KMS-11 (cell line): ENCODE measurements around the gene PDE6B.

Experiments
- H2AFZ ChIP-seq: fragments of 200-600 bp; sonication (generic); 2 replicates; pipeline ENCODE4 v1.6.1; 2016; ENCODE audit warnings: antibody characterized with exemption, mixed run types, low read depth
- H3K27ac ChIP-seq: fragments of 200-600 bp; sonication (generic); 2 replicates; pipeline ENCODE4 v1.6.1; 2016; ENCODE audit warnings: mild to moderate bottlenecking, mixed run types
- H3K27me3 ChIP-seq: fragments of 200-600 bp; sonication (generic); 2 replicates; pipeline ENCODE4 v1.6.1; 2017; ENCODE audit warnings: mild to moderate bottlenecking, low read depth, mixed run types, moderate library complexity; ENCODE audit not compliant: insufficient read depth
- H3K36me3 ChIP-seq: fragments of 200-600 bp; sonication (generic); 2 replicates; pipeline ENCODE4 v1.6.1; 2017; ENCODE audit warnings: mild to moderate bottlenecking, mixed run types; ENCODE audit not compliant: insufficient read depth
- H3K4me1 ChIP-seq: fragments of 200-600 bp; sonication (generic); 2 replicates; pipeline ENCODE4 v1.6.1; 2016; ENCODE audit warnings: mild to moderate bottlenecking, low read depth, mixed run types; ENCODE audit not compliant: poor library complexity, severe bottlenecking
- H3K4me2 ChIP-seq: fragments of 200-600 bp; sonication (generic); 2 replicates; pipeline ENCODE4 v1.7.0; 2016; ENCODE audit warnings: mild to moderate bottlenecking, mixed run types
- H3K4me3 ChIP-seq: fragments of 200-600 bp; sonication (generic); IDR thresholded peaks from 2 replicates; pipeline ENCODE4 v1.6.1; 2017; ENCODE audit warnings: low read depth, low read length, mixed read lengths; ENCODE audit not compliant: insufficient read depth
- H3K79me2 ChIP-seq: fragments of 200-600 bp; sonication (generic); 2 replicates; pipeline ENCODE4 v1.6.1; 2016; ENCODE audit warnings: low read depth, mixed run types; ENCODE audit not compliant: insufficient read depth
- H3K9ac ChIP-seq: fragments of 200-600 bp; sonication (generic); 2 replicates; pipeline ENCODE4 v1.6.1; 2016; ENCODE audit warnings: mild to moderate bottlenecking, mixed run types
- H4K20me1 ChIP-seq: fragments of 200-600 bp; sonication (generic); 2 replicates; pipeline ENCODE4 v1.6.1; 2016; ENCODE audit warnings: mild to moderate bottlenecking, mixed run types; ENCODE audit not compliant: insufficient read depth
- CTCF ChIP-seq: fragments of 200-600 bp; sonication (generic); conservative IDR thresholded peaks from 2 replicates; pipeline ENCODE4 v1.6.1; 2017; ENCODE audit warnings: low read depth, mild to moderate bottlenecking, antibody characterized with exemption, low read length, moderate library complexity, mixed read lengths

The PDE6B gene

GRCh38 chr4:612052-612748 lies 13.2 kb upstream of the PDE6B start:
- Histone ChIP-seq H3K79me2 (no peaks in the 10 kb centered on the region), H2AFZ (no peak overlapping the region), H3K27me3 (peaks cover 4% of the 10 kb centered on the region; the same call in 1 of the 2 replicates), H3K4me3 (no peak overlapping the region), H3K27ac (no peak overlapping the region), H3K4me1 (no peaks in the 10 kb centered on the region), H3K4me2 (no peak overlapping the region), H4K20me1 (no peaks in the 10 kb centered on the region), H3K36me3 (no peaks in the 10 kb centered on the region), H3K9ac (no peak overlapping the region)
- TF ChIP-seq CTCF = no peak

GRCh38 chr4:612749-613125 lies 12.6 kb upstream of the PDE6B start:
- Histone ChIP-seq H3K4me3 (no peak overlapping the region), H3K4me2 (no peak overlapping the region), H3K4me1 (no peaks in the 10 kb centered on the region), H3K9ac (no peak overlapping the region), H2AFZ (no peak overlapping the region), H4K20me1 (no peaks in the 10 kb centered on the region), H3K27me3 (peaks cover 4% of the 10 kb centered on the region; the same call in 1 of the 2 replicates), H3K27ac (no peak overlapping the region), H3K79me2 (no peaks in the 10 kb centered on the region), H3K36me3 (no peaks in the 10 kb centered on the region)
- no peak for TF ChIP-seq CTCF

- Histone ChIP-seq H3K27ac (no peak overlapping the region), H3K4me3 (no peak overlapping the region), H3K4me2 (no peak overlapping the region), H4K20me1 (no peaks in the 10 kb centered on the region), H3K36me3 (no peaks in the 10 kb centered on the region), H3K79me2 (no peaks in the 10 kb centered on the region), H2AFZ (no peak overlapping the region), H3K27me3 (0 out of 2 replicates have a peak, but pooled peaks cover 2% of the 10 kb centered on the region), H3K4me1 (no peaks in the 10 kb centered on the region), H3K9ac (no peak overlapping the region)
- no peak for TF ChIP-seq CTCF
Measured at GRCh38 chr4:613126-613525, 12.2 kb upstream of the PDE6B start.

GRCh38 chr4:616091-616490 lies 9.3 kb upstream of the PDE6B start:
- no peaks in the 10 kb centered on the region for H3K4me1 ChIP-seq
- H3K27ac ChIP-seq = no peak overlapping the region
- peaks cover 2% of the 10 kb centered on the region; the same call in 1 of the 2 replicates for H3K27me3 ChIP-seq
- H3K79me2 ChIP-seq = no peaks in the 10 kb centered on the region
- no peak overlapping the region for H3K4me3 ChIP-seq
- H3K36me3 ChIP-seq = no peaks in the 10 kb centered on the region
- no peaks in the 10 kb centered on the region for H4K20me1 ChIP-seq
- no peak overlapping the region for H3K4me2 ChIP-seq
- no peak overlapping the region for H3K9ac ChIP-seq
- TF ChIP-seq CTCF = no peak
- no peak overlapping the region for H2AFZ ChIP-seq
